Measurements from ENCODE around the gene GPR27. TPM values are rescaled to one million over a fixed set of nuclear protein-coding genes. Genes with fewer than 3 reads are reported as not detected.

GPR27 gene
- total and polyA plus RNA-seq, 2 of the 8 experiments (the other 6 are each of a cell fraction or from before 2014, with no cell fraction given), result 11.3 to 12.5 TPM

- TF ChIP-seq CHD2 (IDR thresholded peaks at IDR 0.05; ENCODE audit: low read length), result no peak
- no peak for TF ChIP-seq CTCF (IDR thresholded peaks at IDR 0.05; ENCODE audit: control extremely low read depth in 1 of 3, insufficient read depth in 1 of 3, low read depth in 1 of 3, low read length in 3 of 3)
- TF ChIP-seq SIRT6 (IDR thresholded peaks at IDR 0.05; ENCODE audit: low read length), result no peak
Observed at GRCh38 chr3:71726146-71726545, 27.5 kb upstream of the GPR27 start (continued).

All from H1 (cell line).